ENCODE results near the gene FSCN2. TPM values are rescaled to one million over a fixed set of nuclear protein-coding genes. Genes with fewer than 3 reads are reported as not detected.

Gene FSCN2
- total and polyA plus RNA-seq, 10 of the 15 experiments (the other 5 are each of a cell fraction or from before 2014, with no cell fraction given): 0.12 to 2.1 (median 0.65) TPM; not detected in 3

DNA sequence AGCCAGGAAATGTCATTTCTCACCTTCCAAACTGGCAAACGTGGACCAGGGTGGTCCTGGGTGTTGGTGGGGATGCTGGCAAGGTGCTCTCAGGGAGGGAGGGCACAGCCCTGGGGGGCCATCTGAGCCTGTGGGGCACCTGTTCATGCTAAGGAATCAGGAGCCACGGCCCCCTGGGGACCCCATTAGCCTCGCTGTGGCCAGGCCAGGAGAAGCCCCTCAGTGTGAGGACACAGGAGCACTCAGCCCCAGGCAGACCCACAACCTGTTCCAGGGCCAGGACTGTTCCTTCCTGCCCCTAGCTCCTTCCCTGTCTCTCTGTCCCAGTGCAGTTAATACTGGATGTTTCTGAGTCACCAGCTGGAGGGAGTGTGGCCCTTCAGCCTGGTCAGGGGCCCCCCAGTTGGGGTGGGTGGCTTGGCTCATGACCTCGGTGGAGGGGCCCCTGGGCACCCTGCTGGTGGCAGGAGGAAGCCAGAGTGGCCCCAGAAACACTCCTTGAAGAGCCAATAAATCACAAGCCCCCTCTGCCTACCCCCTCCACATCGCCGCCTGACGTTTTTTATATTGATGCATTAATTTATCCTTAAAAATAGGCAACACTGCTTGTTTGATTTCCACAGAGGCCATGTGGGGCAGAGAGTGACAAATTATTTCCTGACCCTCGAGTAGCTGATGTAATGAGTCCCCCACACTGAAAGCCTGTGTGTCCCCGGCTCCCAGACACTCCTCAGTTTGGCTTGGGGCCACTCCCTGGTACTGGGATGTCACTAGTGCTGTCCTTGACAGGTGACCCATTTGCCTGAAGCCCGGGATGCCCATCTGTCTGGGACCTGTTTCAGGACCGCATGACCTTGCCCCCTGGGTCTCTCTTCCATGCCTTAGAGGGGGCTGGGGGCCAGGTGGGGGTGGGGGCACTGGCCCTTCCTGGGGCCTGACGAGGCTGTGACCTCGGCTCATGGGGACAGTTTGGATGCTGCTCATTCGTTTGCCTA is 37.9 kb upstream of the FSCN2 start:
- H3K9ac ChIP-seq (ENCODE audit: control insufficient read depth, insufficient read depth, low read length): no peak overlapping the region
- H3K4me2 ChIP-seq (ENCODE audit: control insufficient read depth, insufficient read depth): no peak overlapping the region
- CTCF ChIA-PET: interaction anchor here (1.1 kb wide), 1 partner anchor 198 kb away, joined by 3 read pairs; no protein-coding TSS in a partner anchor
- SMC1A ChIA-PET (ENCODE audit: uncharacterized antibody, unreplicated experiment): no interaction called here
- no TSS peak for BruUV-seq (replicated peaks)
- DNase-seq (ENCODE audit: low read depth, low spot score) (no peak), FAIRE-seq (no peak), ATAC-seq (no peak)
- 6% methylated on average over 14 of the region's 14 CpGs for WGBS (ENCODE audit: insufficient coverage, insufficient replicate concordance, low lambda C conversion rate, missing lambda C conversion rate)
- no peaks in the 10 kb centered on the region for H4K20me1 ChIP-seq (ENCODE audit: control insufficient read depth, insufficient read depth)
- no peaks in the 10 kb centered on the region for H3K4me1 ChIP-seq (ENCODE audit: control insufficient read depth, insufficient read depth, low read length)
- in situ Hi-C loops (cut with MboI): loop anchor here (25.0 kb wide), 1 partner anchor 353 kb away; no protein-coding TSS in a partner anchor
- no peaks in the 10 kb centered on the region for H3K36me3 ChIP-seq (ENCODE audit: control insufficient read depth in 2 of 2, insufficient read depth in 2 of 2, low read length in 1 of 2)
- RAD21 ChIA-PET (ENCODE audit: unreplicated experiment): no interaction called here
- no peaks in the 10 kb centered on the region; the same call in 2 of the 3 replicates for H3K9me3 ChIP-seq (replicated peaks; ENCODE audit: control insufficient read depth, insufficient read depth, low read length)
- H2AFZ ChIP-seq (ENCODE audit: control insufficient read depth, low read depth, low read length): no peak overlapping the region
- peaks cover 5 to 7% of the 10 kb centered on the region in 2 experiments for H3K27me3 ChIP-seq (replicated peaks in 1 of 2; ENCODE audit: control insufficient read depth in 2 of 2, insufficient read depth in 2 of 2, low read length in 1 of 2)
- no peak overlapping the region for H3K4me3 ChIP-seq
- H3K79me2 ChIP-seq (ENCODE audit: control insufficient read depth, insufficient read depth, low read length): no peaks in the 10 kb centered on the region
- TF ChIP-seq STAT3 (IDR thresholded peaks at IDR 0.05; ENCODE audit: low read depth, low read length): no peak
- TF ChIP-seq, protein P1, sequence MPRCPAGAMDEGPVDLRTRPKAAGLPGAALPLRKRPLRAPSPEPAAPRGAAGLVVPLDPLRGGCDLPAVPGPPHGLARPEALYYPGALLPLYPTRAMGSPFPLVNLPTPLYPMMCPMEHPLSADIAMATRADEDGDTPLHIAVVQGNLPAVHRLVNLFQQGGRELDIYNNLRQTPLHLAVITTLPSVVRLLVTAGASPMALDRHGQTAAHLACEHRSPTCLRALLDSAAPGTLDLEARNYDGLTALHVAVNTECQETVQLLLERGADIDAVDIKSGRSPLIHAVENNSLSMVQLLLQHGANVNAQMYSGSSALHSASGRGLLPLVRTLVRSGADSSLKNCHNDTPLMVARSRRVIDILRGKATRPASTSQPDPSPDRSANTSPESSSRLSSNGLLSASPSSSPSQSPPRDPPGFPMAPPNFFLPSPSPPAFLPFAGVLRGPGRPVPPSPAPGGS (IDR thresholded peaks at IDR 0.05; ENCODE audit: borderline replicate concordance, insufficient read depth, low read depth, low read length, poor library complexity, severe bottlenecking): no peak
- TF ChIP-seq TARDBP (IDR thresholded peaks at IDR 0.05; ENCODE audit: borderline replicate concordance): no peak
- no peak for TF ChIP-seq ZBTB11 (CRISPR knock-in tag; IDR thresholded peaks at IDR 0.05)
- no peak for TF ChIP-seq ZNF622 (IDR thresholded peaks at IDR 0.05)
- TF ChIP-seq CUX1 (IDR thresholded peaks at IDR 0.05; ENCODE audit: insufficient replicate concordance, low read depth, low read length): no peak
- intact Hi-C loops (cut with micrococcal nuclease; ENCODE audit: unreplicated experiment): no loop called here
- POLR2A ChIA-PET: no interaction called here
- H3K27ac ChIP-seq (ENCODE audit: control insufficient read depth, insufficient read depth): no peak overlapping the region

Measured in GM12878 (cell line).